Bronchial epithelial cell (primary cell): ENCODE data around the gene TMEM270. TPM values are rescaled to one million over a fixed set of nuclear protein-coding genes. Genes with fewer than 3 reads are reported as not detected.

Experiments
- DNase-seq: peaks from one replicate; pipeline ENCODE4 v3.0.0-alpha.2; 2010; ENCODE audit warnings: low read depth
- FAIRE-seq: peaks from 2 replicates; lab custom pipeline; 2011; peaks lifted over from hg19 to GRCh38; lab: Jason Lieb, UNC
- H3K27me3 ChIP-seq: 2 replicates; pipeline ENCODE4 v1.5.1; 2011; ENCODE audit warnings: low read length; ENCODE audit not compliant: control insufficient read depth, insufficient read depth
- H3K36me3 ChIP-seq: 2 replicates; pipeline ENCODE4 v1.5.1; 2011; ENCODE audit warnings: low read length; ENCODE audit not compliant: control insufficient read depth, insufficient read depth
- H3K4me3 ChIP-seq: 2 replicates; pipeline ENCODE4 v1.5.1; 2011; ENCODE audit warnings: mild to moderate bottlenecking, low read depth, low read length, control low read depth
- total RNA-seq: library from RNA; depleted of rRNA; stranded (reverse); fragments of >200 nt; gene quantifications from 2 replicates; pipeline ENCODE4 v1.2.1, GENCODE V29; 2014
- TF ChIP-seq, protein P1 (sequence below): IDR thresholded peaks from 2 replicates; pipeline ENCODE4 v1.5.1; 2011; ENCODE audit warnings: mild to moderate bottlenecking, moderate library complexity, low read length, control low read depth, inconsistent platforms; ENCODE audit not compliant: insufficient read depth, severe bottlenecking

Gene TMEM270
- total RNA-seq, 1 donor from 2014 or later = not detected

DNA sequence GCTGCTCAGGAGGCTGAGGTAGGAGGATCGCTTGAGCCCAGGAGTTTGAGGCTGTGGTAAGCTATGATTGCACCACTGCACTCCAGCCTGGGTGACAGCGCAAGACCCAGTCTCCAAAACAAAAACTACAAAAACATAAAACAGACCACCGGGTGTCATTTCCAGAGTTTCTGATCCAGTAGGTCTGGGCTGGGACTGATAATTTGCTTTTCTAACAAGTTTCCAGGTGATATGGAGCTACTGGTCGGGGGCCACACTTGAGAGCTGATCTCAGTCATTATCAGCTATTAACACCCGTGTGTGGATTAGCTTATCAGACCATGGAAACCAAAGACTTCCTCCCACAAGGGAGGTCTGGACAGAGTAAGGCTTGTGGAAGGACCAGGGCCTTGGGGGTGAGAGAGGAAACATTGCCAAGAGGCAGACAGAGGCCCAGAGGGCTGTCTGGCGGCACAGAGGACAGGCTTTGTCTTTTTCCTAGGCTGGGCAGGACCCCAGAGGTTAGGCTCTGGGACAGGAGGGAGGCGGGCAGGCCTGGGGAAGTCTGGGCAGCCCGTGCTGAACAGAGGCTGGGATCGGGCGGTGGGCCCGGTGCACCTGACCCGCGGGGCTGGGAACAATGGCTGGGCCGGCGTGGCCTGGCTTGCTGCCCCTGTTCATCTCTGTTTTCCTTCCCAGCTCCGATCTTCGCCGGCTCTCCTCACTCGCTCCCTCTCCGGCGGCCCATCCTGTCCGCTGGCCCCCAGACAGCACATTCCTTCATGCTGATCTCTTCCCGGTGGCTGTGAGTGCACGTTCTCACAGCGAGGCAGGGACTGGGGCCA lies 25.2 kb downstream of the TMEM270 start:
- Histone ChIP-seq H3K27me3 (peaks cover 12% of the 10 kb centered on the region), H3K4me3 (no peak overlapping the region)

DNA sequence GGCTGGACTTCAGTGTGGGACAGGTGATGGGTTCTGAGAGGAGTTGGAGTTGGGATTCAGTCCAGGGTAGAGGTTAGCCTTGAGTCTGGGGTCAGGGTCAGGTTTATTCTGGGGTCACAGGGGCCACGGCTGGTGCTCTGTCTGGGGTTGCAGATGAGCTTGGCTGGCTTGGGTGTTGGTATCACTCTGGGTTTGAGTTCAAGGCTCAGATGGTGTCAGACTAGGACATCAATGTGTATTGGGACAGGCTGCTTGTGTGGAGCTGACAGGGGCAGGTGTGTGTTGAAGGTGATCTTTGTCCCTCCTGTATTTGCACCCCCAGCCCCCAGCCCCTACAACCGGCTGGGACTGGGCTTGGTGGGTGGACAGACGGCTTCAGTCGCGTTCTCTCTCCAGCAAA lies 26.8 kb downstream of the TMEM270 start:
- TF ChIP-seq, protein P1, sequence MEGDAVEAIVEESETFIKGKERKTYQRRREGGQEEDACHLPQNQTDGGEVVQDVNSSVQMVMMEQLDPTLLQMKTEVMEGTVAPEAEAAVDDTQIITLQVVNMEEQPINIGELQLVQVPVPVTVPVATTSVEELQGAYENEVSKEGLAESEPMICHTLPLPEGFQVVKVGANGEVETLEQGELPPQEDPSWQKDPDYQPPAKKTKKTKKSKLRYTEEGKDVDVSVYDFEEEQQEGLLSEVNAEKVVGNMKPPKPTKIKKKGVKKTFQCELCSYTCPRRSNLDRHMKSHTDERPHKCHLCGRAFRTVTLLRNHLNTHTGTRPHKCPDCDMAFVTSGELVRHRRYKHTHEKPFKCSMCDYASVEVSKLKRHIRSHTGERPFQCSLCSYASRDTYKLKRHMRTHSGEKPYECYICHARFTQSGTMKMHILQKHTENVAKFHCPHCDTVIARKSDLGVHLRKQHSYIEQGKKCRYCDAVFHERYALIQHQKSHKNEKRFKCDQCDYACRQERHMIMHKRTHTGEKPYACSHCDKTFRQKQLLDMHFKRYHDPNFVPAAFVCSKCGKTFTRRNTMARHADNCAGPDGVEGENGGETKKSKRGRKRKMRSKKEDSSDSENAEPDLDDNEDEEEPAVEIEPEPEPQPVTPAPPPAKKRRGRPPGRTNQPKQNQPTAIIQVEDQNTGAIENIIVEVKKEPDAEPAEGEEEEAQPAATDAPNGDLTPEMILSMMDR = no peak
- no peak overlapping the region for H3K4me3 ChIP-seq
- peaks cover 12% of the 10 kb centered on the region for H3K27me3 ChIP-seq
- FAIRE-seq (no peak), DNase-seq (no peak)
- no peaks in the 10 kb centered on the region for H3K36me3 ChIP-seq

More for the DNA sequence above, 25.2 kb downstream of the TMEM270 start:
- FAIRE-seq = no peak
- no peaks in the 10 kb centered on the region for H3K36me3 ChIP-seq
- no peak for DNase-seq
- TF ChIP-seq, protein P1 = no peak

DNA sequence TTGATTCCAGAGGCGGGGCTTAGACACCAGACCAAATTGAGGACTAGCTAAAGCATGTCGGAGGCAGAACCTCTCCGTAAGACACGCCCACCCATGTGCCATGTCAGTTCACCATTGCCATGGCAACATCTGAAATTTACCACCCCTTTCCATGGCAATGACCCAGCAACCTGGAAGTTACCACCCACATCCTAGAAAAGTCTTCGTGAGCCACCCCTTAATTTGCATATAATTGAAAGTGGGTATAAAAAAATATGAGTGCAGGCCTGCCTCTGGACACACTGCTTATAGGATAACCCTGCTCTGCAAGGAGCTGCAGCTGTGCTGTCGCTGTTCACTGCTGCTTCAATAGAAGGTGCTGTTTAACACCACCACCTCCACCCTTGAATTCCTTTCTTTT lies 28.0 kb downstream of the TMEM270 start:
- H3K27me3 ChIP-seq = peaks cover 12% of the 10 kb centered on the region
- DNase-seq = no peak
- H3K36me3 ChIP-seq = no peaks in the 10 kb centered on the region
- TF ChIP-seq, protein P1 = no peak
- no peak overlapping the region for H3K4me3 ChIP-seq
- FAIRE-seq = no peak

DNA sequence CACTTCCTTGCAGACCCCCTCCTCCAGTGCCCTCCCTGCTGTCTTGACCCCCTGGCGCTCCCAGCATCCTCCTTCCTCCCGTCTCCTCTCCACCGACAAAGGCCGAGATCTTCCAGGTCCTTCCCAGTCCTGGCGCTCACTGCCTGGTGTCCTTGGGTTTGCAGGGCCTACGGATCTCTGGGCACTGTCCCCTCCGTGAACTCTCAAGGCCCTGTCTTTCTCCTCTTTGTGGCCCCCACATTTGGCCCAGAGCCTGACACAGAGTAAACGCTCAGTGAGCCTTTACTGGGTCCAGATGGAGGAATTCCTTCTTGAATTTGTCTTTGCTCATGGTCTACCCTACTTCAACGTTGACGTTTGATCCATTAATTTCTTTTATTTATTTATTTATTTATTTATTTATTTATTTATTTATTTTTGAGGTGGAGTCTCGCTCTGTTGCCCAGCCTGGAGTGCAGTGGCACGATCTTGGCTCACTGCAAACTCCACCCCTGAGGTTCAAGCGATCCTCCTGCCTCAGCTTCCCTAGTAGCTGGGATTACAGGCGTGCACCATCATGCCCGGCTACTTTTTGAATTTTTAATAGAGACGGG lies 29.7 kb downstream of the TMEM270 start:
- no peak for DNase-seq
- no peaks in the 10 kb centered on the region for H3K36me3 ChIP-seq
- TF ChIP-seq, protein P1 = no peak
- no peak overlapping the region for H3K4me3 ChIP-seq
- peaks cover 12% of the 10 kb centered on the region for H3K27me3 ChIP-seq
- no peak for FAIRE-seq

DNA sequence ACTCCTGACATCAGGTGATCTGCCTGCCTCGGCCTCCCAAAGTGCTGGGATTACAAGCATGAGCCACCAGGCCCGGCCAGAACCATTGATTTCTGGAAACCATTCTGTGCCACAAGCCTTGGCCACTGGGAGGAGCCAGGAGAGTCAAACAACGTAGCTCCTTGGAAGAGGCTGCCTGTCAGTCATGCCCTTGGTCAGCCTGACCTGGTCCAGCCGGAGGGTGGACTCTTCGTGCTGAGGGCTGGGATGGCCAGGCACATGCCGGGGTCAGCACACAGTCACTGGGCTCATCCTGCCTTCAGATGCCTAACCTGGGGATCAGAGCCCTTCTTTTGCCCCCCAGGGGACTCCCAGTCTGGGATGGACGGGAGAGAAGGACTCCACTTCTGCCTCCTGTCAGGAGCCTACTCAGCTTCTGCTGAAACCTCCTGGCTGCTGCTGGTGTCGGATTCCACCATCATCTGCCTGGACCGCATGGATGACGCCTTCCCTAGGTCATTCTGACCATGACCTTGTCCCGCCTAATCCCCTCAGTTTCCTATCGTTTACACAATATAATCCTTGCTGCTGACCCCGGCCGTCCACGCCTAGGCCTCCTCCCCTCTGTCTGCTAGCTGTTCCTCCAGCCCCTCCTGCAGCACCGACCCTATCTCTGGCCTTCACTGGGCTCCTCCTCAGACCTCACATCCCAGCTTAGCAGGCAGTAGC lies 30.4 kb downstream of the TMEM270 start:
- no peaks in the 10 kb centered on the region for H3K36me3 ChIP-seq
- FAIRE-seq = no peak
- H3K27me3 ChIP-seq = peaks cover 10% of the 10 kb centered on the region
- no peak overlapping the region for H3K4me3 ChIP-seq
- DNase-seq = no peak
- TF ChIP-seq, protein P1 = no peak
